Measurements from ENCODE around the gene ASB1.
"Not testable (repeated sequence)": the region's sequence is repeated elsewhere in the genome, so short reads cannot be mapped to it uniquely, and the experiment has no call there.

ASB1 gene

DNA sequence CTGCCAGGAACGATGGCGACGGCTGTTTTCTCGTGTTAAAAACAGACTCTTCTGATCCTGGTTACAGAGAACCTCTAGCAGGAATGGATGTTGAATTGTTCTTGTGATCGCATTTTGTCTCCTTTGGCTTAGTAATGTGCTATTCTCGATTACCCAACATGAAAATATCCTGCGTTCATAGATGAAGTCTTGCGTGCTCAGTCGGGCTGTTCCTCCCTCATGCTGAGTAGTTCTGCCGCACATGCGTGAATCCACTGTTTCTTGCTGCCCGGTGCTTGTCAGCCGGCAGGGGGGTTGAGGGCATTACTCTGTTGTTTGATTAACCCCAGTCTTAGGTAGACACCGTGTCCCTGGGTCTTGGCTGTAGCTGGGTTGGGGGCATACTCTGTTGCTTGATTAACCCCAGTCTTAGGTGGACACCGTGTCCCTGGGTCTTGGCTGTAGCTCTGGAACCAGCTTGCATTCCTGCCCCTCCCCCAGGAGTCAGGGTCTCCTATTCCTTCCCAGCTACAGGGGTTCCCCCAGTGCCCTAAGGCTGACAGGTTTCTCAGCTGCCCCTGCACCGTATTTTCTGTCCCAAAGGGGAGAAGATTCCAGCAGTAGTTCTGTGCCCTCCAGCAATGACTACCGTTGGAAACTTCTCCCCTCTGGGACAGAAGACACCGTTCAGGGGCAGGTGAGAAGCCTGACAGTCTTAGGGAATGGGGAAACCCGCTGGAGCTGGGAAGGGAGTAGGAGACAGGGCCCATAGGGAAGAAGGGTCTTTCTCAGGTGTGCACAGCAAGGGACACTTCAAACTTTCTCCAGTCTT, 22.1 kb upstream of the ASB1 start:
- no peak for DNase-seq (ENCODE audit: low read depth)

DNA sequence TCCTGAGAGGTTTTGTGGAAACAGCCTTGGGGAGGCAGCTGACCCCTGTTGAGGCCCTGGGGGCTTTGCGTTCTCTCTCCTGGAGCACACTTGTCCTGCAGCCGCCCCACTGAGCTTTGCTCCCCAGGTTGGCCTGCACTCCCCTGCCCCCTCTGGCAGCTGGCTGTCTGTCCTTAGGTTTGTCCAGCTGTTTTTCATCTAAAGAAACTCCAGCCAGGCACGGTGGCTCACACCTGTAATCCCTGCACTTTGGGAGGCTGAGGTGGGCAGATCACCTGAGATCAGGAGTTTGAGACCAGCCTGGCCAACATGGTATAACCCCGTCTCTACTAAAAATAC, 21.5 kb upstream of the ASB1 start:
- not testable (repeated sequence) for DNase-seq (ENCODE audit: low read depth)

GRCh38 chr2:238406221-238406997, 20.3 kb upstream of the ASB1 start:
- DNase-seq (ENCODE audit: low read depth): no peak

- DNase-seq (ENCODE audit: low read depth): no peak
These were observed 19.8 kb upstream of the ASB1 start for GRCh38 chr2:238406998-238407285.

DNA sequence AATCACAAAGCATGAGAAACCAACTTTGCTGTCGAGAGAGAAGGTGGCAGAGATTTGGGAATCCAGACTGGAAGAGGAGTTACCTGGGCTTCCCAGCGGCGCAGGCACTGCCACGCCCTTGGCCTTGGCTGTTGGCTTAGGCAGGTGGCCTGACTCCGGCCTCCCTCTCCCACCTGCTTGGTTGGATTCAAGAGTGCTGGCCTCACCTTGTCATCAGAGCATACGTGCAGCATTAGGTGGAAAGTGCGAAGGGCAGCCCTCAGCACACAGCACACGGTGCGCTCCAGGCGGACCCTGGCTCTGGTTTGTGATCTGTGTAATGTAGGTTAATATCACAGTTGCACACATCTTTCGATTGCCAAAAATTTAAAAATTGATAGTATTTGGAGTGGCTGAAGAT, 19.2 kb upstream of the ASB1 start:
- DNase-seq (ENCODE audit: low read depth): no peak

GRCh38 chr2:238408615-238409340, 17.9 kb upstream of the ASB1 start:
- no peak for DNase-seq (ENCODE audit: low read depth)

GRCh38 chr2:238409341-238410199, 17.2 kb upstream of the ASB1 start:
- no peak for DNase-seq (ENCODE audit: low read depth)

- DNase-seq (ENCODE audit: low read depth): no peak
These were observed 14.5 kb upstream of the ASB1 start for GRCh38 chr2:238412067-238412767.

DNA sequence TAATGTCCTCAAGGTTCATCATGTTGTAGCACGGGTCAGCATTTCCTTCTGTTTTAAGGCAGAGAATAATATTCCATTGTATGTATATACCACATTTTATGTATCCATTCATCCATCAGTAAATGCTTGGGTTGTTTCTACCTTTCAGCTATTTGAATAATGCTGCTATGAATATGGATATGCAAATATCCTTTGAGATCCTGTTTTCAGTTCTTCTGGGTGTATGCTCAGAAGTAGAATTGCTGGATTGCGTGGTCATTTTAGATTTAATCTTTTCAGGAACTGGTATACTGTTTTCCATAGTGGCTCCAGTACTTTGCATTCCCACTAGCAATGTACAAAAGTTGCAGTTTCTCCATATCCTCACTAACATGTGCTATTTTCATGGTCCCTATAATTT, 13.4 kb upstream of the ASB1 start:
- no peak for DNase-seq (ENCODE audit: low read depth)

DNA sequence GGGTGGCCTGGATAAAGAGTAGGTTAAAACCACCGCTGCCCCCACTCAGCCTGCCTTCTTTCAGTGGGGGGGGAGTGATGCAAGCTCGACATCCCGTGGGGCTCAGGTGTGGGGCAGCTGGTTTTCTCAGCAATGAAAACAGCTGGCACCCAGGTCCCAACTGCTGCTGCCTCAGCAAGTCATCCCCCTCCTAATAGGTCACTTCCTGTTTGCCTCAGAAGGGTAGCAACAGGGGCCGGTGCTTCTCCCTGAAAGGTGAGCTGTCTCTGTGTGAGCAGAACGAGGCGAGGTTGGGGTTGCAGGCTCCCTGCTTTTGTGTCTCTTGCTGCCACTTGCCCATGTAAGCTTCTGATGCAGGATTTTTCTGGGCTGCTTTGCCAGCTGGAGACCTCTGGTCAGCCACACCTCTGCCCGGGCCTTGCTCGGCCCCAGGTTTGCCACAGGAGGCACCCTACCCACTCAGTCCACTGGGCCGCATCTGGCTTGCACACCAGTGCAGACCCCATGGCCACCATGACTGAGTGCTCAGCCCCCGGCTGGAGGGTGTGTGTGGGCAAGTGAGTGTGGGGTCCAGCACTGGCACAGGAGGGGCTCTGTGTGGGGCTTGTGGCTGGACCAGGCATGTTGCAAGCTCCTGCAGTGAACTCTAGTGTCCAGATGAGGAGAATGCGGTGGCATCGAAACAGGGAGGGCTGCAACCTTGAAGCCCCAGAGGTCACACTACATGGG, 11.5 kb upstream of the ASB1 start:
- DNase-seq (ENCODE audit: low read depth): no peak

GRCh38 chr2:238415893-238416292, 10.8 kb upstream of the ASB1 start:
- DNase-seq (ENCODE audit: low read depth): no peak

DNA sequence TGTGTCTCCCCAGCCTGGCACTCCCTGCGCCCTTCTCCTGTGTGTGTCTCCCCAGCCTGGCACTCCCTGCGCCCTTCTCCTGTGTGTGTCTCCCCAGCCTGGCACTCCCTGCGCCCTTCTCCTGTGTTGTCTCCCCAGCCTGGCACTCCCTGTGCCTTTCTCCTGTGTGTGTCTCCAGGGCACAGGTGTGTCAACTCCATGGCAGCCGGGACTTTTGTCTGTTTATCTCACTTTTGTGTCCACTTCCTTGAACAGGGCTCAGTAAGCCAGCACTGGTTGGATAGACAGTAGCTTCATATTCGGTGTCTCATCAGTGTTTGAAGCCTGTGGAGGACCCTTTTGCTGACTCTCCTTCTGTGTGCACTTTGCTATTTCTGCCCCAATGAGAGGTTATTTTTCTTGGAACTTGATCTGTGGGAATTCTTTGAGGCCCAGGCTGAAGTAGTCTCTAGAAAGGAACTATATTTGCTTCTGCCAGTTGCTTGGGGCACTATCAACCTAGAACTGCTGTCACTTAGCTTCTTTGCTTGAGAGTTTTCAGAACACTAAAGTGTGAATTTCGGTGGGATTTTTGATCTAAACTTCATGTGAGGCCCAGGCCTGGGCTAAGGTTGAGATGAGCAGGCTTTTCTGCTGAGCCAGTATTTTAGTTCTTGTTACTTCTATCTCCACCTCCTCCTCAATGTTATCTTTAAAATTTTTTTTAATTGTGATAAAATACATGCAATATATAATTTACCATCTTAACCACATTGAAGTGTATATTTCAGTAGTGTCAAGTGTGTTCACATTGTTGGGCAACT, 8.3 kb upstream of the ASB1 start:
- DNase-seq (ENCODE audit: low read depth): no peak

GRCh38 chr2:238418999-238419546, 7.7 kb upstream of the ASB1 start:
- DNase-seq (ENCODE audit: low read depth): no peak

- no peak for DNase-seq (ENCODE audit: low read depth)
These were observed 6.3 kb upstream of the ASB1 start for GRCh38 chr2:238420442-238420841.

DNA sequence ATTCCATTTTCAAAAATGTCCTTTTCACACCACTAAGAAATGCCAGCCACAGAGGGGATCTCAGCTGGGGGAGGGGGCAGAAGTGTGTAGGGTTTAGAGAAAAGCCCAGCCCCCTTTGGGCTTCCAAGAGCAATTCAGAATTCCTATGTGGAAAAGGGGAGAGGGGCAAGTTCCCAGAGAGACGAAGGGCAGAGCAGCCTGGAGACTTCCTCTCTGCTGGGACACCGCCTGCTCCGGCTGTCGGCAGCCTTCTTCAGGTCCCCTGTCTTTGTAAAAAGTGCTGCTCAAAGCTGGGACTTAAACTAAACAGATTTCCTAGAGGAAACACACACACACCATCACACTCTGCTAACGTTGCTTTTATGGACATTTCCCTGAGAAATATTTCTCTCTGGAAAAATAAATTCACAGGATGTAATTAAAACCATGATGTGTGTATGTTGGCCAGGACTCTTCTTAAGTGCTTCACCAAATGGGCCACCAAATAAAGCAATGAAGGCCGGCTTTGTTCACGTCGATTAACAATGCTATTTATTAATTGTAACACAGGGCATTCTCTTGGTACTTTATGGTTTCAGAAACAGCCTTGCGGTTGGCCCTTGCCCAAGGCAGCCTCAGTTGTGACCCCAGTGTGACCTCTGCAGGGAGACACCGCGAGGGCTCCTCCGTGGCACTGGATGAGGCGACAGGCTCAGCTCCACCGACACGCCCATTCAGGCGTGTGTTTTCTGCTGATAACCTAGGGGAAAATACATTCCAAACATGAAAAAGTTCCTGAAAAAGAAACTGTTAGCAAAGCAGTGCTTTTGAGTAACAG, 5.6 kb upstream of the ASB1 start:
- DNase-seq (ENCODE audit: low read depth): peak; percentile 18

DNA sequence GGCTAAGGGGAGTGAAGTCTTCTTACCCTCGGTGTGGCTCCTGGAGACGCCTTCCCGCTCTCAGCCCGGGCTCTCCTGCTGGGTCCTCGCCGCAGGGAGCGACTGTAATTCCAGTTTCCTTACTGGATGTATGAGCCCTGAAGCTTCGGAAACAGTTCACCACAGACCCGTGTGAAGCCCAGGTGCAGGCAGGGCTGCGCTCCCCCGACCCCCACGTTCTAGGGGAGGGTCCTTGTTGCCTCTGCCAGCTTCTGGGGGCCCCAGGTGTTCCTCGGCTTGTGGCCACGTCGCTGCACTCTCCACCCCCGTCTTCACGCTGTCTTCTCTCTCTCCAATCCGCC, 5.1 kb upstream of the ASB1 start:
- DNase-seq (ENCODE audit: low read depth): no peak

DNA sequence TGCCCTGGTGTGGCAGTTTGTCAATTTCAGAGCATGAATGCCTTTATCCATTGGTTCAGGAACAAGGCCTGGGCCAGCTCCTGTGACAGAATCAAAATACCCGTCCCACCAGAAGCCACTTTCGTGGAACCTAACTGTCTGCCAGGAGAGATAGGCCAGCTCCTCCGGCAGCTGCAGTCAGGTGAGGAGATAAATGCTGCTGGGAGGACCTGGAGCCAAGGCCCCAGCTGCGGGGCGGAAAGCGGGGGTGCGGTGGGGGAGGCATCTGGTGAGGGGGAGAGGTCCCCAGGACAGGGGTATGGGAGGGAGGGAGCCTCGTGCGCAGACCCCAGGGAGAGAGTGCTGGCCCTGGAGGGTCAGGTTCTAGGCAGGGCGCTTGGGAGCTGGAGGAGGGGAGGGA, 4.4 kb upstream of the ASB1 start:
- no peak for DNase-seq (ENCODE audit: low read depth)

- no peak for DNase-seq (ENCODE audit: low read depth)
These were observed 3.8 kb upstream of the ASB1 start for GRCh38 chr2:238422940-238423339.
